ENCODE results near the gene KPNA2. TPM values are rescaled to one million over a fixed set of nuclear protein-coding genes. Genes with fewer than 3 reads are reported as not detected.
"Not testable (repeated sequence)": the region's sequence is repeated elsewhere in the genome, so short reads cannot be mapped to it uniquely, and the experiment has no call there.

Gene KPNA2
- total RNA-seq, 2 donors from 2014 or later, result 43.2 to 143 TPM

DNA sequence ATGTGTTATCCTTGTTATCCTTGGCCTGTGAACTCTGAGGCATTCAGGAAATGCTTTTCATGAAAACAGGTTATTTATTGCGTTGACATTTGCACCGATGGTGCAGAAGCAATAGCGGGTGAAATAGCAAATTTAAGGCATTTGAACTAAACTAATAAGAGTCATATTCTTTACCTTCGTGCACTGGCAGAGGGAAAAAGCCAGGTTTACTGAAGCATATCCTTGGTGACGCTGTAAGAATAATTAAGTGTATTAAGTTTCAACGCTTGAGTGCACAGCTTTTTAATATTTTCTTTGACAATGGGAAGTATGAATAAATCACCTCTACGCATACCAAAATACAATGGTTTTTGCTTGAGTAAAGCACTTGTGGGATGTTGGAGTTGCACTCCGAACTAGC is 13.6 kb upstream of the KPNA2 start:
- Histone ChIP-seq H3K36me3 (no peaks in the 10 kb centered on the region), H3K27me3 (no peaks in the 10 kb centered on the region), H3K9me3 (no peaks in the 10 kb centered on the region), H3K27ac (no peak overlapping the region), H3K9ac (ENCODE audit: low read depth in 2 of 2, low read length in 2 of 2) (no peak overlapping the region), H3K4me3 (no peak overlapping the region), H3K4me1 (no peaks in the 10 kb centered on the region)
- intact Hi-C loops (cut with DNase I), result no loop called here
- DNase-seq, result no peak
- TF ChIP-seq, protein P1, sequence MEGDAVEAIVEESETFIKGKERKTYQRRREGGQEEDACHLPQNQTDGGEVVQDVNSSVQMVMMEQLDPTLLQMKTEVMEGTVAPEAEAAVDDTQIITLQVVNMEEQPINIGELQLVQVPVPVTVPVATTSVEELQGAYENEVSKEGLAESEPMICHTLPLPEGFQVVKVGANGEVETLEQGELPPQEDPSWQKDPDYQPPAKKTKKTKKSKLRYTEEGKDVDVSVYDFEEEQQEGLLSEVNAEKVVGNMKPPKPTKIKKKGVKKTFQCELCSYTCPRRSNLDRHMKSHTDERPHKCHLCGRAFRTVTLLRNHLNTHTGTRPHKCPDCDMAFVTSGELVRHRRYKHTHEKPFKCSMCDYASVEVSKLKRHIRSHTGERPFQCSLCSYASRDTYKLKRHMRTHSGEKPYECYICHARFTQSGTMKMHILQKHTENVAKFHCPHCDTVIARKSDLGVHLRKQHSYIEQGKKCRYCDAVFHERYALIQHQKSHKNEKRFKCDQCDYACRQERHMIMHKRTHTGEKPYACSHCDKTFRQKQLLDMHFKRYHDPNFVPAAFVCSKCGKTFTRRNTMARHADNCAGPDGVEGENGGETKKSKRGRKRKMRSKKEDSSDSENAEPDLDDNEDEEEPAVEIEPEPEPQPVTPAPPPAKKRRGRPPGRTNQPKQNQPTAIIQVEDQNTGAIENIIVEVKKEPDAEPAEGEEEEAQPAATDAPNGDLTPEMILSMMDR (IDR thresholded peaks at IDR 0.05), result no peak

DNA sequence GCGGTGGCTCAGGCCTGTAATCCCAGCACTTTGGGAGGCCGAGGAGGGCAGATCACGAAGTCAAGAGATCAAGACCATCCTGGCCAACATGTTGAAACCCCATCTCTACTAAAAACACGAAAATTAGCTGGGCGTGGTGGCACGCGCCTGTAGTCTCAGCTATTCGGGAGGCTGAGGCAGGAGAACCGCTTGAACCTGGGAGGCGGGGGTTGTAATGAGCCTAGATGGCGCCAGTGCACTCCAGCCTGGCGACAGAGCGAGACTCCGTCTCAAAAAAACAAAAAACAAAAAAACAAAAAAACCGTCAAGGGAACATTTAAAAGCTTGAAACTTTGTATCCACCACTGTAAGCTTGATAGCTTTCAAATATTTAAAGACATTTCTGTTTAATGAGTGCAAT is 13.0 kb upstream of the KPNA2 start:
- H3K4me1 ChIP-seq; intact Hi-C loops (cut with DNase I): not testable (repeated sequence)

DNA sequence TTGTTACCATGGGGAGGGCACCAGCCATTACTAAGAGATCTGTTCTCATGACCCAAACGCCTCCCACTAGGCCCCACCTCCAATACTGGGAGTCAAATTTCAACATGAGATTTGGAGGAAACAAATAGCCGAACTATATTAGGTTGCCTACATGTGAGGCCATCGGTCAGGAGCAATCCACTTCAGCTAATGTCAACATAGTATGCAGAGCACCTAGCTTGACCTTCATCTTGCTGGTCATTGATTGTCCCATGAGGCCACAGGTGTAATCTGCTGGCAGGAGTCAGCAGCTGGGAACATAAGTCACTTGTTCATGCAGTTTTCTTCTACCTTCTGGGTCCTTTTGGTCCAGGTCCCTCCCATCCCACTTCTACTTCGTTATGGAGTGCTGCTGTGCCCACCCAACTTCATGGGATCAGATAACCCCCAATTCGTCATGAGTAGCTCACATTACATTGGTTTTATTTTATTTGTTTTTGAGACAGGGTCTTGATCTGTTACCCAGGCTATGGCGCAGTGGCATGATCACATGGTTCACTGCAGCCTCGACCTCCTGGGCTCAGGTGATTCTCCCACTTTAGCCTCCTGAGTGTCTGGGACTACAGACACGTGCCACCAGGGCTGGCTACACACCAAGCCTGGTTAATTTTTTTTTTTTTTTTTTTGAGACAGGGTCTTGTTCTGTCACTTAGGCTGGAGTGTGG is 5.9 kb upstream of the KPNA2 start:
- H3K27ac ChIP-seq, result no peak overlapping the region
- intact Hi-C loops (cut with DNase I), result no loop called here
- H3K36me3 ChIP-seq, result no peaks in the 10 kb centered on the region
- no peak for DNase-seq
- no peak overlapping the region for H3K4me3 ChIP-seq
- TF ChIP-seq, protein P1 (IDR thresholded peaks at IDR 0.05), result no peak
- no peak overlapping the region for H3K9ac ChIP-seq (ENCODE audit: low read depth in 2 of 2, low read length in 2 of 2)
- no peaks in the 10 kb centered on the region for H3K4me1 ChIP-seq
- H3K27me3 ChIP-seq, result no peaks in the 10 kb centered on the region
- H3K9me3 ChIP-seq, result no peaks in the 10 kb centered on the region

More for the DNA sequence above, 13.0 kb upstream of the KPNA2 start:
- not testable (repeated sequence) for H3K9me3 ChIP-seq; H3K9ac ChIP-seq (ENCODE audit: low read depth in 2 of 2, low read length in 2 of 2); H3K36me3 ChIP-seq; H3K27me3 ChIP-seq; H3K27ac ChIP-seq; DNase-seq; H3K4me3 ChIP-seq

DNA sequence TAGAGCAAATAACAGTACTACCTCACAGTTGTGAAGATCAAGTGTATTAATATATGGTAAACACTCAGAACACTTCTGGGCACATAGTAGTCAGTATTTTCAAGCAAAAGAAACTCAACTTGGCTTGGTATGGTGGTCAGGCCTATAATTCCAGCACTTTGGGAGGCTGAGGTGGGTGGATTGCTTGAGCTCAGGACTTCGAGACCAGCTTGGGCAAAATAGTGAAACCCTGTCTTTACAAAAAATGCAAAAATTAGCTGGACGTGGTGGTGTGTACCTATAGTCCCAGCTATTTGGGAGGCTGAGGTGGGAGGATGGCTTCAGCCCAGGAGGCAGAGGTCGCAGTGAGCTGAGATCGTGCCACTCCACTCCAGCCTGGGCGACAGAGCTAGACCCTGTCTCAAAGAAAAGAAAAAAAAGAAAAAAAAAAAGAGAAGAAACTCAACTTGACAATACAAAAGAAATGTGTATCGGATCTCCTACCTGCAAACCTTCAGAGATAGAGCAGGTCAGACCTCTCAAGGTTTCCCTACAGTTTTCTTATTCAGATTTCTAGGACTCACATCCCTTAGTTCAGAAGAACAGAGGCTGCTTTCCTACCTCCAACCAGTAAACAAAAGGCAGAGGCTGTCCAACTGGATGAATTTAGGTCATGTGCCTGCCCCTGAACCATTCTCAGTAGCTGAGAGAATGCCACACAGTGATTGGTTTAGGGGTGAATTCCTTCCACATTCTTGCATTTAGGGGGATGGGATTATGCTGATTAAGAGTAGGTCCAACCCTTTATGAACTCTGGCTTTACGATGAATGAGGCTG is 1.7 kb upstream of the KPNA2 start:
- TF ChIP-seq, protein P1 (IDR thresholded peaks at IDR 0.05), result no peak
- no peak overlapping the region for H3K9ac ChIP-seq (ENCODE audit: low read depth in 2 of 2, low read length in 2 of 2)
- no peak overlapping the region for H3K27ac ChIP-seq
- H3K27me3 ChIP-seq, result no peaks in the 10 kb centered on the region
- DNase-seq, result no peak
- H3K4me3 ChIP-seq, result no peak overlapping the region
- no peaks in the 10 kb centered on the region for H3K36me3 ChIP-seq
- H3K4me1 ChIP-seq, result no peaks in the 10 kb centered on the region
- intact Hi-C loops (cut with DNase I), result no loop called here
- no peaks in the 10 kb centered on the region for H3K9me3 ChIP-seq

DNA sequence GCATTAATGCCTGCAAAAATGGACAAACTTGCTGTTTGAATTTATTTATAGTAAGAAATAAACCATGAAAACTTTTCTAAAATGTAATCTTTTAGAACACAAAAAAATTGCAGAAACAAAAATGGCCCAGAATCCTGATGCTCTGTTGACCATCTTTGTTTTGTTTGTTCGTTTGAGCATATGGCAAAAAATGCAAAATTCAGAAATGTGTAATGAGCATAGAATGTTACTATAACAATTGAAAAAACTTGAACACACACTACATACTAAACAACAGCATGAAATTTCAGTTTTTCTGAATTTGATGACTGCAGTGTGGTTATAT is 1.1 kb upstream of the KPNA2 start:
- DNase-seq, result no peak
- no peak overlapping the region for H3K4me3 ChIP-seq
- no peak overlapping the region for H3K9ac ChIP-seq (ENCODE audit: low read depth in 2 of 2, low read length in 2 of 2)
- no peak overlapping the region for H3K27ac ChIP-seq
- no peaks in the 10 kb centered on the region for H3K4me1 ChIP-seq
- no peaks in the 10 kb centered on the region for H3K36me3 ChIP-seq
- TF ChIP-seq, protein P1 (IDR thresholded peaks at IDR 0.05), result no peak
- no peaks in the 10 kb centered on the region for H3K27me3 ChIP-seq
- intact Hi-C loops (cut with DNase I), result no loop called here
- H3K9me3 ChIP-seq, result no peaks in the 10 kb centered on the region

DNA sequence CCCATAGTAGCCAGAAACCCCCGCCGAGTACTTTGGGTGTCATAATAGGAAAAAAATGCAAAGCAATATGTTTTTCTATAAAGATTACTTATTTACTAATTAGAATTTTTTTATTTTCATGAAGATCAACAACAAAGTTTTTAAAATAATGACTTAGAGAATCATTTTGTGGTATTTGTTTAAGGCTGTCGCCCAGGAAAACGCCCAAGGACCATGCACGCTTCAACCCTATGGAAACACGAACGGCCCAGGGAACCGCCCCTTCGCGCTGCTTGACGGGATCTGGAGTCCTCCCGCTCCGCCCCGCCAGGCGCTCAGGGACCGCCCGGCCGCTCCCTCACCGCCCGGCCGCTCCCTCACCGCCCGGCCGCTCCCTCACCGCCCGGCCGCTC is 408 bp upstream of the KPNA2 start:
- peak; percentile 95 for DNase-seq
- TF ChIP-seq, protein P1 (IDR thresholded peaks at IDR 0.05), result no peak
- Histone ChIP-seq H3K4me1 (no peaks in the 10 kb centered on the region), H3K9me3 (no peaks in the 10 kb centered on the region), H3K9ac (ENCODE audit: low read depth in 2 of 2, low read length in 2 of 2) (no peak overlapping the region), H3K36me3 (no peaks in the 10 kb centered on the region), H3K4me3 (peak overlapping the region; percentile 0), H3K27ac (no peak overlapping the region), H3K27me3 (no peaks in the 10 kb centered on the region)
- intact Hi-C loops (cut with DNase I), result no loop called here
